HepG2 (cell line): ENCODE measurements around the gene STEAP1. TPM values are rescaled to one million over a fixed set of nuclear protein-coding genes. Genes with fewer than 3 reads are reported as not detected.
A peak's percentile ranks its signal among the peaks of the same experiment; 100 is the strongest.

ENCODE experiments used
- ATF3 ChIP-seq: sonication (generic); formaldehyde crosslinking; IDR thresholded peaks from 2 replicates; pipeline ENCODE4 v1.4.0; 2020; ENCODE audit warnings: missing genetic modification reagents
- BRD4 ChIP-seq: sonication (generic); formaldehyde crosslinking; IDR thresholded peaks from 2 replicates; pipeline ENCODE4 v1.4.0; 2020; ENCODE audit warnings: missing genetic modification reagents
- FOXM1 ChIP-seq: sonication (generic); formaldehyde crosslinking; IDR thresholded peaks from 2 replicates; pipeline ENCODE4 v1.5.0; 2020; ENCODE audit warnings: missing genetic modification reagents
- HIC2 ChIP-seq: sonication (generic); formaldehyde crosslinking; IDR thresholded peaks from 2 replicates; pipeline ENCODE4 v1.9.0; 2022; ENCODE audit warnings: low read depth, missing genetic modification reagents
- MXD4 ChIP-seq: IDR thresholded peaks from 2 replicates; pipeline ENCODE4 v1.6.1; 2016; ENCODE audit warnings: mild to moderate bottlenecking, missing biosample characterization, missing genetic modification reagents
- NAIF1 ChIP-seq: sonication (generic); formaldehyde crosslinking; IDR thresholded peaks from 2 replicates; pipeline ENCODE4 v1.5.0; 2020; ENCODE audit warnings: mild to moderate bottlenecking, missing genetic modification reagents, borderline replicate concordance
- NKX3-1 ChIP-seq: sonication (generic); formaldehyde crosslinking; IDR thresholded peaks from 2 replicates; pipeline ENCODE4 v1.5.0; 2020; ENCODE audit warnings: missing genetic modification reagents
- POLR2A ChIP-seq, 2 experiments: IDR thresholded peaks; 2 replicates each; pipeline ENCODE4 v1.6.1; 2011; ENCODE audit warnings: low read depth in 2 of 2, low read length in 2 of 2, mild to moderate bottlenecking in 1 of 2, moderate library complexity in 1 of 2; ENCODE audit not compliant: insufficient read depth in 1 of 2
- TBP ChIP-seq: sonication (generic); formaldehyde crosslinking; IDR thresholded peaks from 2 replicates; pipeline ENCODE4 v1.5.0; 2020; ENCODE audit warnings: missing genetic modification reagents
- TIGD3 ChIP-seq: sonication (generic); formaldehyde crosslinking; IDR thresholded peaks from 2 replicates; pipeline ENCODE4 v1.5.1; 2020; ENCODE audit warnings: mild to moderate bottlenecking, missing genetic modification reagents, borderline replicate concordance
- TP53 ChIP-seq: sonication (generic); formaldehyde crosslinking; conservative IDR thresholded peaks from 2 replicates; pipeline ENCODE4 v1.4.0; 2020; ENCODE audit warnings: missing genetic modification reagents
- ZMYM2 ChIP-seq: sonication (generic); formaldehyde crosslinking; IDR thresholded peaks from 2 replicates; pipeline ENCODE4 v1.8.0; 2022; ENCODE audit warnings: mild to moderate bottlenecking, missing genetic modification reagents
- ZNF12 ChIP-seq: sonication (generic); formaldehyde crosslinking; IDR thresholded peaks from 2 replicates; pipeline ENCODE4 v1.5.0; 2020; ENCODE audit warnings: missing genetic modification reagents
- ZNF513 ChIP-seq: sonication (generic); formaldehyde crosslinking; conservative IDR thresholded peaks from 2 replicates; pipeline ENCODE4 v1.5.0; 2020; ENCODE audit warnings: missing genetic modification reagents
- ZNF616 ChIP-seq: sonication (generic); formaldehyde crosslinking; IDR thresholded peaks from 2 replicates; pipeline ENCODE4 v1.5.0; 2020; ENCODE audit warnings: low read depth, mild to moderate bottlenecking, missing genetic modification reagents
- ZNF704 ChIP-seq: sonication (generic); formaldehyde crosslinking; IDR thresholded peaks from 2 replicates; pipeline ENCODE4 v1.8.1; 2023; ENCODE audit warnings: mild to moderate bottlenecking, inconsistent platforms, moderate library complexity, missing genetic modification reagents, borderline replicate concordance
- polyA plus RNA-seq, 8 experiments: library from polyadenylated mRNA; depleted of rRNA in 3 of 8; stranded (reverse) in 7 of 8; unstranded in 1 of 8; fragments of >200 nt; fragmentation: Illumina TruSeq in 4 of 8; extraction: Trizol in 4 of 8; gene quantifications; 2 replicates each; pipeline versions ENCODE4 v1.2.1 to v1.2.3, GENCODE V29; 2011 to 2016; ENCODE audit warnings: low read depth in 4 of 8, missing spikeins in 1 of 8, mixed read lengths in 1 of 8; ENCODE audit not compliant: insufficient read depth in 1 of 8
- total RNA-seq, 5 experiments: library from RNA; depleted of rRNA; stranded (reverse); fragments of >200 nt; fragmentation: Illumina TruSeq; extraction: Trizol; gene quantifications; 2 replicates each; pipeline ENCODE4 v1.2.3, GENCODE V29; 2016; ENCODE audit warnings: low read depth in 1 of 5
- TF ChIP-seq, protein P1 (sequence below): sonication (generic); formaldehyde crosslinking; IDR thresholded peaks from 2 replicates; pipeline ENCODE4 v1.8.1; 2023; ENCODE audit warnings: mild to moderate bottlenecking, missing genetic modification reagents
- TF ChIP-seq, protein P2 (sequence below): sonication (generic); formaldehyde crosslinking; IDR thresholded peaks from 2 replicates; pipeline ENCODE4 v1.5.1; 2020; ENCODE audit warnings: missing genetic modification reagents, mild to moderate bottlenecking, borderline replicate concordance

Gene STEAP1
- total and polyA plus RNA-seq, 2 of the 13 experiments (the other 11 are each of a cell fraction or from before 2014, with no cell fraction given), result 23.2 to 24.2 TPM

DNA sequence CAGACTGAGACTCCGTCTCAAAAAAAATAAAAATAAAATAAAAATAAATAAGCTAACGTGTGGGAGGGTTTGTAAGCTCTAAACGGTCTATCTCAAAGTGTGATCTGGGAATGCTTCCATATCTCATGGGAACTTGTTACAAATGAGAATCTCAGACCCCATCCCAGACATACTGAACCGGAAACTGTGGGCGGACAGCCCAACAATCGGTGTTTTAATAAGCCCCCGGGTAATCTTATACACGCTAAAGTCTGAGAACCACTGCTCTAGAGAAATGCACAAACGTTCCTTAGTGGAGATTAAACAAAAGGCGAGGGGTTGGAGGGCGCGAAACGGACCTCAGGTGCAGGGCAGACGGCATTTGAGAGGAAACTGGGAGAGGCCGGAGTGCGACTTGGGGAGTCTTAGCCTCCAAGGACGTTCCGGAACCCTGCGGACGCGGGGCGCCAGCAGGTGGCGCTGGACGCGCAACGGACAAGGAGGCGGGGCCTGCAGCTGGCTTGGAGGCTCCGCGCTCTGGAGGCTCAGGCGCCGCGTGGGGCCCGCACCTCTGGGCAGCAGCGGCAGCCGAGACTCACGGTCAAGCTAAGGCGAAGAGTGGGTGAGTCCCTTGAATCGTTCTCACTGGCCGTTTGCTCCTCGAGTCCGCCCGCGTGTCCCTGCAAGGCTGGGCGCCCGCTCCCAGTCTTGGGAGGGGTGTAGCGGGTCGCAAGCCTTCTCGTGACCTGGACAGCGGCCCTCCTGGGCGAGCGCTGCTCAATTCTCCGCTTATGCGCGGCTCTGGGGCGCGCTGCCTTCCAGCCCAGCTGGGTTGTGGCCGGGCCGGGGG is at the start of gene STEAP1 (continued):
- TF ChIP-seq NAIF1 (CRISPR knock-in tag) (peak; percentile 50; the same call in 1 of the 2 replicates), TP53 (CRISPR knock-in tag) (0 out of 2 replicates have a peak, but pooled peaks have one; percentile 75), BRD4 (CRISPR knock-in tag) (peak; percentile 83), HIC2 (peak; percentile 36; the same call in 1 of the 2 replicates), ZNF616 (CRISPR knock-in tag) (0 out of 2 replicates have a peak, but pooled peaks have one; percentile 53), TIGD3 (CRISPR knock-in tag) (peak; percentile 57; the same call in 1 of the 2 replicates), MXD4 (CRISPR knock-in tag) (peak; percentile 83), ZNF513 (CRISPR knock-in tag) (0 out of 2 replicates have a peak, but pooled peaks have one; percentile 92), TBP (peak; percentile 53; the same call in 1 of the 2 replicates), ZMYM2 (CRISPR knock-in tag) (peak; percentile 78), FOXM1 (CRISPR knock-in tag) (0 out of 2 replicates have a peak, but pooled peaks have one; percentile 49), ZNF12 (peak; percentile 88; the same call in 1 of the 2 replicates), POLR2A (IDR thresholded peaks at IDR 0.05; ENCODE audit: insufficient read depth in 1 of 2, low read depth in 2 of 2, low read length in 2 of 2) (peak; percentile 70 to 86), ATF3 (CRISPR knock-in tag) (0 out of 2 replicates have a peak, but pooled peaks have one; percentile 27), ZNF704 (peak; percentile 69), NKX3-1 (CRISPR knock-in tag) (peak; percentile 66; the same call in 1 of the 2 replicates)
- TF ChIP-seq, protein P1, sequence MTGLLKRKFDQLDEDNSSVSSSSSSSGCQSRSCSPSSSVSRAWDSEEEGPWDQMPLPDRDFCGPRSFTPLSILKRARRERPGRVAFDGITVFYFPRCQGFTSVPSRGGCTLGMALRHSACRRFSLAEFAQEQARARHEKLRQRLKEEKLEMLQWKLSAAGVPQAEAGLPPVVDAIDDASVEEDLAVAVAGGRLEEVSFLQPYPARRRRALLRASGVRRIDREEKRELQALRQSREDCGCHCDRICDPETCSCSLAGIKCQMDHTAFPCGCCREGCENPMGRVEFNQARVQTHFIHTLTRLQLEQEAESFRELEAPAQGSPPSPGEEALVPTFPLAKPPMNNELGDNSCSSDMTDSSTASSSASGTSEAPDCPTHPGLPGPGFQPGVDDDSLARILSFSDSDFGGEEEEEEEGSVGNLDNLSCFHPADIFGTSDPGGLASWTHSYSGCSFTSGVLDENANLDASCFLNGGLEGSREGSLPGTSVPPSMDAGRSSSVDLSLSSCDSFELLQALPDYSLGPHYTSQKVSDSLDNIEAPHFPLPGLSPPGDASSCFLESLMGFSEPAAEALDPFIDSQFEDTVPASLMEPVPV (CRISPR knock-in tag), result peak; percentile 51; the same call in 1 of the 2 replicates
- TF ChIP-seq, protein P2, sequence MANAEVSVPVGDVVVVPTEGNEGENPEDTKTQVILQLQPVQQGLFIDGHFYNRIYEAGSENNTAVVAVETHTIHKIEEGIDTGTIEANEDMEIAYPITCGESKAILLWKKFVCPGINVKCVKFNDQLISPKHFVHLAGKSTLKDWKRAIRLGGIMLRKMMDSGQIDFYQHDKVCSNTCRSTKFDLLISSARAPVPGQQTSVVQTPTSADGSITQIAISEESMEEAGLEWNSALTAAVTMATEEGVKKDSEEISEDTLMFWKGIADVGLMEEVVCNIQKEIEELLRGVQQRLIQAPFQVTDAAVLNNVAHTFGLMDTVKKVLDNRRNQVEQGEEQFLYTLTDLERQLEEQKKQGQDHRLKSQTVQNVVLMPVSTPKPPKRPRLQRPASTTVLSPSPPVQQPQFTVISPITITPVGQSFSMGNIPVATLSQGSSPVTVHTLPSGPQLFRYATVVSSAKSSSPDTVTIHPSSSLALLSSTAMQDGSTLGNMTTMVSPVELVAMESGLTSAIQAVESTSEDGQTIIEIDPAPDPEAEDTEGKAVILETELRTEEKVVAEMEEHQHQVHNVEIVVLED, result peak; percentile 53; the same call in 1 of the 2 replicates
